MM.1S (cell line): ENCODE measurements around the gene SETDB1.

Experiments
- CTCF ChIP-seq: fragments of 300-600 bp; sonication (generic); IDR thresholded peaks from 2 replicates; pipeline ENCODE4 v1.5.1; 2016; ENCODE audit warnings: antibody characterized with exemption, low read length, mixed read lengths
- EZH2 ChIP-seq: fragments of 300-600 bp; sonication (generic); optimal IDR thresholded peaks from 2 replicates; pipeline ENCODE3; 2017; ENCODE audit warnings: low read depth, mild to moderate bottlenecking, antibody characterized with exemption, low read length, mixed read lengths

- no peak for TF ChIP-seq CTCF
- TF ChIP-seq EZH2 = no peak
Observed at GRCh38 chr1:150887018-150887417, 39.1 kb upstream of the SETDB1 start, which contains the start of gene CTXND2.
